A549 (cell line): Measurements from ENCODE around the gene PSMD5.

Experiments used
- BHLHE40 ChIP-seq: IDR thresholded peaks from 2 replicates; pipeline ENCODE4 v1.6.1; 2012; ENCODE audit warnings: low read depth, low read length, inconsistent platforms
- CBX2 ChIP-seq: fragments of 200-600 bp; sonication (generic); IDR thresholded peaks from 2 replicates; pipeline ENCODE4 v1.6.1; 2016; ENCODE audit warnings: low read depth, mild to moderate bottlenecking, borderline replicate concordance
- CBX8 ChIP-seq: fragments of 200-600 bp; sonication (generic); IDR thresholded peaks from 2 replicates; pipeline ENCODE4 v1.6.1; 2016
- CEBPB ChIP-seq, 2 experiments: fragments of >200 bp in 1 of 2; sonication (Bioruptor Twin) in 1 of 2; formaldehyde crosslinking in 1 of 2; IDR thresholded peaks; 2 replicates each; pipeline ENCODE4 v1.6.1; 2012 to 2016
- CTCF ChIP-seq: fragments of >200 bp; sonication (Bioruptor Twin); formaldehyde crosslinking; IDR thresholded peaks from 3 replicates; pipeline ENCODE4 v1.5.1; 2016
- EP300 ChIP-seq, 2 experiments: fragments of >200 bp; sonication (Bioruptor Twin); formaldehyde crosslinking; IDR thresholded peaks; 2 replicates in 1 of 2; 3 replicates in 1 of 2; pipeline ENCODE4 v1.6.1; 2016 to 2017
- MAX ChIP-seq: IDR thresholded peaks from 2 replicates; pipeline ENCODE4 v1.6.1; 2012
- PHF8 ChIP-seq: fragments of 200-600 bp; sonication (generic); IDR thresholded peaks from 2 replicates; pipeline ENCODE4 v1.6.1; 2016; ENCODE audit warnings: low read depth, mild to moderate bottlenecking, antibody characterized with exemption, moderate library complexity, borderline replicate concordance
- POLR2A ChIP-seq: IDR thresholded peaks from 2 replicates; pipeline ENCODE4 v1.6.1; 2012; ENCODE audit warnings: mild to moderate bottlenecking, low read length

- TF ChIP-seq MAX (no peak), BHLHE40 (no peak), POLR2A (no peak), EP300 (IDR thresholded peaks at IDR 0.05) (no peak), CTCF (no peak), PHF8 (no peak), CBX2 (no peak), CBX8 (no peak), CEBPB (IDR thresholded peaks at IDR 0.05) (no peak)
Measured at GRCh38 chr9:120829650-120830049, 13.1 kb downstream of the PSMD5 start.
